Heart left ventricle (tissue), 16 donors: ENCODE data around the gene COPZ1. TPM values are rescaled to one million over a fixed set of nuclear protein-coding genes. Genes with fewer than 3 reads are reported as not detected.

Experiments used
- ATAC-seq, 4 donors: fragments of 200-7000 bp; cut with Tn5 transposase; one replicate each; pipeline ENCODE4 v1.9.1; 2020 to 2022; ENCODE audit warnings: moderate library complexity in 4 of 4, mild to moderate bottlenecking in 3 of 4, moderate number of reproducible peaks in 1 of 4
- DNase-seq, 5 donors: peaks; one replicate each; pipeline ENCODE4 v3.0.0-alpha.2; 2020
- H3K27ac ChIP-seq, 12 donors: fragments of 200-600 bp; sonication (generic) in 4 of 12; one replicate each; pipeline versions ENCODE4 v1.5.0 to v1.8.0; 2016 to 2022; ENCODE audit warnings: mild to moderate bottlenecking in 2 of 12
- H3K27me3 ChIP-seq, 9 donors: fragments of 200-600 bp; sonication (generic) in 2 of 9; one replicate each; pipeline versions ENCODE4 v1.5.1 to v1.8.0; 2016 to 2022; ENCODE audit warnings: mild to moderate bottlenecking in 3 of 9
- H3K36me3 ChIP-seq, 9 donors: fragments of 200-600 bp; sonication (generic) in 2 of 9; one replicate each; pipeline versions ENCODE4 v1.5.0 to v1.8.0; 2018 to 2022; ENCODE audit warnings: mild to moderate bottlenecking in 2 of 9
- H3K4me1 ChIP-seq, 12 donors: fragments of 200-600 bp; sonication (generic) in 4 of 12; one replicate each; pipeline versions ENCODE4 v1.5.0 to v1.8.0; 2016 to 2022; ENCODE audit warnings: mild to moderate bottlenecking in 3 of 12
- H3K4me3 ChIP-seq, 12 donors: fragments of 200-600 bp; sonication (generic) in 4 of 12; one replicate each; pipeline versions ENCODE4 v1.5.0 to v1.8.0; 2017 to 2022; ENCODE audit warnings: mild to moderate bottlenecking in 9 of 12, moderate library complexity in 4 of 12
- H3K9me3 ChIP-seq, 12 donors: fragments of 200-600 bp; sonication (generic) in 4 of 12; one replicate each; pipeline versions ENCODE4 v1.5.0 to v1.8.0; 2016 to 2022; ENCODE audit warnings: mild to moderate bottlenecking in 1 of 12
- POLR2A ChIP-seq, 2 donors: fragments of 450-650 bp; IDR thresholded peaks; one replicate each; pipeline ENCODE4 v1.6.1; 2017; ENCODE audit warnings: antibody characterized with exemption in 2 of 2, mild to moderate bottlenecking in 2 of 2, moderate library complexity in 2 of 2
- WGBS, 4 donors: extraction: QIAGEN DNeasy Blood & Tissue Kit in 2 of 4; methylation state at CpG; one replicate each; pipeline versions ENCODE4 v1.1.5 to v1.1.7; 2013 to 2018; 5-methylcytosine and 5-hydroxymethylcytosine counted together
- intact Hi-C, 10 donors: fragments of 100-400 bp; cut with DNase I; formaldehyde crosslinking; loops; one replicate each; pipeline versions ENCODE4 v1.11.1 to v1.14.2; 2022
- polyA plus RNA-seq, 2 donors: library from polyadenylated mRNA; stranded (reverse); fragments of 200-250 nt; gene quantifications; one replicate each; pipeline ENCODE4 v1.2.3, GENCODE V29; 2013
- total RNA-seq, 9 donors: library from RNA; depleted of rRNA in 2 of 9; stranded (reverse); fragments of >200 nt in 2 of 9; fragmentation: NEBNext Ultra II Directional in 3 of 9; extraction: Animal tissue kit (Norgen Biotek cat#: 25700) in 3 of 9; gene quantifications; one replicate each; pipeline versions ENCODE4 v1.1.0 to v1.2.4, GENCODE V29; 2016 to 2023
- TF ChIP-seq, protein P1 (sequence below), 12 donors: fragments of 200-600 bp; sonication (generic) in 4 of 12; IDR thresholded peaks; one replicate each; pipeline versions ENCODE4 v1.5.0 to v1.8.0; 2018 to 2022; ENCODE audit warnings: antibody characterized with exemption in 12 of 12, mild to moderate bottlenecking in 5 of 12
- donor health status: ischemic (EF 13 %, LVEDD 7.1; RV severe dilation, severe dysfunction).
- donor health status: healthy with polysubstance abuse.
- donor health status: DM: no; HTN: yes; CAD: no.
- donor health status: DM: no; HTN: no; CAD: no.
- donor health status: ischemic (EF 25% LVEDD 6.9; RV normal size, moderate dysfunction).
- donor health status: ischemic (EF 25% LVEDD 5.7; RV mildly dilated, moderate dysfunction).
- donor health status: healthy.
- donor health status: DM: yes; HTN: yes; CAD: no.
- donor health status: ischemic (EF 35%, LVEDD 5.7; RV mildly dilated, moderate dysfunction).
- donor health status: nonischemic (EF 11% LVEDD 7.7; RV severe dilation, severe dysfunction).
- donor health status: DM: yes; HTN: yes; CAD: no.
- donor health status: PGD.
- donor health status: ischemic (EF 29% LVEDD 5.4; RV normal size, mild dysfunction).
- donor health status: nonischemic (EF 23%, LVEDD 6.1; RV moderate dilation, normal function).

The COPZ1 gene
- total and polyA plus RNA-seq, 11 donors: 77.3 to 146 (median 125) TPM

- Histone ChIP-seq H3K4me1 (peaks cover 0 to 79% (median 44%) of the 10 kb centered on the region in 12 donors), H3K4me3 (peak overlapping the region in 1 of 12 donors; percentile 8), H3K9me3 (no peaks in the 10 kb centered on the region), H3K36me3 (peaks cover 0 to 4% (median 0%) of the 10 kb centered on the region in 9 donors), H3K27ac (peak overlapping the region in 11 of 12 donors; percentile 46 to 84 (median 74)), H3K27me3 (no peaks in the 10 kb centered on the region)
- peak in 3 of 4 donors; percentile 6 to 18 (median 11) for ATAC-seq
- peak; percentile 59 to 87 (median 73) for DNase-seq
- intact Hi-C loops: loop anchor here in 1 of 10 donors (10.0 kb wide), 1 partner anchor 367 kb away; the partner anchor contains the start of genes HOXC8 and HOXC9
- no peak for TF ChIP-seq POLR2A (IDR thresholded peaks at IDR 0.05)
- TF ChIP-seq, protein P1, sequence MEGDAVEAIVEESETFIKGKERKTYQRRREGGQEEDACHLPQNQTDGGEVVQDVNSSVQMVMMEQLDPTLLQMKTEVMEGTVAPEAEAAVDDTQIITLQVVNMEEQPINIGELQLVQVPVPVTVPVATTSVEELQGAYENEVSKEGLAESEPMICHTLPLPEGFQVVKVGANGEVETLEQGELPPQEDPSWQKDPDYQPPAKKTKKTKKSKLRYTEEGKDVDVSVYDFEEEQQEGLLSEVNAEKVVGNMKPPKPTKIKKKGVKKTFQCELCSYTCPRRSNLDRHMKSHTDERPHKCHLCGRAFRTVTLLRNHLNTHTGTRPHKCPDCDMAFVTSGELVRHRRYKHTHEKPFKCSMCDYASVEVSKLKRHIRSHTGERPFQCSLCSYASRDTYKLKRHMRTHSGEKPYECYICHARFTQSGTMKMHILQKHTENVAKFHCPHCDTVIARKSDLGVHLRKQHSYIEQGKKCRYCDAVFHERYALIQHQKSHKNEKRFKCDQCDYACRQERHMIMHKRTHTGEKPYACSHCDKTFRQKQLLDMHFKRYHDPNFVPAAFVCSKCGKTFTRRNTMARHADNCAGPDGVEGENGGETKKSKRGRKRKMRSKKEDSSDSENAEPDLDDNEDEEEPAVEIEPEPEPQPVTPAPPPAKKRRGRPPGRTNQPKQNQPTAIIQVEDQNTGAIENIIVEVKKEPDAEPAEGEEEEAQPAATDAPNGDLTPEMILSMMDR (IDR thresholded peaks at IDR 0.05): no peak
- 37 to 52% (median 39%) methylated on average over 4 to 5 of the region's 5 CpGs for WGBS, 4 donors
Observed at GRCh38 chr12:54371328-54372112, 46.6 kb downstream of the COPZ1 start.

DNA sequence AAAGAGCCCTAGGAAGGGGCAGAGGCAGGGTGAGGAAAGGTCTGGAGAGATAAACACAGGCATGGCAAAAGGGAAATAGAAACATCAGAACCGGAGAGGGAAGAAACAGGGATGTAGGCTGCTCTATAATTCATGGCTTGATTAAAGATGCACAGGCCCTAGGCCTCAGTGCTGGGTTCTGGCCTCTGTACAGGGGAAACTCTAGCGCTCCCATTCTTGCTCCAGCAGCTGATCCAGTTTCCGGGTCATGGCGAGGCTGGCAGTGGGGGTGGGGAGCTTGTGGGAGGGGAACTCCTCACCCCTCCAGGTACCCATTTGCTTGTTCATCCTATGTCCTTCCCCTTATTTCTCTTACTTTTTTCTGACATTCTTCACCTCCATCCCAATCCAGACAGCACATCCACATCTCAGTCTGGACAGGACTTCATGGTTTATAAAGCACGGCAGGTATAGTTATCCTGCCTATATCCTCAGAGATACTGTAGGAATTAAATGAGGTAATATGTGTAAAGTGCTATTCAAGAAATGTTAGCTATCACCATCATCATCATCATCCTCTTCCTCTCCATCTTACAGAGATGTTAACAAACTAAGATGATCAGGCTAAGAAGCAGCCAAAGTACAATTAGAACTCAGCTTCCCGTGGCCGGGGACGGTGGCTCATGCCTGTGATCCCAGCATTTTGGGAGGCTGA lies 47.3 kb downstream of the COPZ1 start:
- no peaks in the 10 kb centered on the region for H3K27me3 ChIP-seq
- no peaks in the 10 kb centered on the region for H3K9me3 ChIP-seq
- DNase-seq (peak in 2 of 5 donors; percentile 44 to 60), ATAC-seq (no peak)
- H3K27ac ChIP-seq: peak overlapping the region in 11 of 12 donors; percentile 46 to 84 (median 74)
- intact Hi-C loops: loop anchor here in 1 of 10 donors (10.0 kb wide), 1 partner anchor 367 kb away; the partner anchor contains the start of genes HOXC8 and HOXC9
- peaks cover 0 to 4% (median 0%) of the 10 kb centered on the region in 9 donors for H3K36me3 ChIP-seq
- no peak overlapping the region for H3K4me3 ChIP-seq
- 55 to 62% (median 58%) methylated on average over 8 of the region's 8 CpGs for WGBS, 4 donors
- TF ChIP-seq POLR2A (IDR thresholded peaks at IDR 0.05): no peak
- TF ChIP-seq, protein P1 (IDR thresholded peaks at IDR 0.05): no peak
- peaks cover 0 to 85% (median 46%) of the 10 kb centered on the region in 12 donors for H3K4me1 ChIP-seq

DNA sequence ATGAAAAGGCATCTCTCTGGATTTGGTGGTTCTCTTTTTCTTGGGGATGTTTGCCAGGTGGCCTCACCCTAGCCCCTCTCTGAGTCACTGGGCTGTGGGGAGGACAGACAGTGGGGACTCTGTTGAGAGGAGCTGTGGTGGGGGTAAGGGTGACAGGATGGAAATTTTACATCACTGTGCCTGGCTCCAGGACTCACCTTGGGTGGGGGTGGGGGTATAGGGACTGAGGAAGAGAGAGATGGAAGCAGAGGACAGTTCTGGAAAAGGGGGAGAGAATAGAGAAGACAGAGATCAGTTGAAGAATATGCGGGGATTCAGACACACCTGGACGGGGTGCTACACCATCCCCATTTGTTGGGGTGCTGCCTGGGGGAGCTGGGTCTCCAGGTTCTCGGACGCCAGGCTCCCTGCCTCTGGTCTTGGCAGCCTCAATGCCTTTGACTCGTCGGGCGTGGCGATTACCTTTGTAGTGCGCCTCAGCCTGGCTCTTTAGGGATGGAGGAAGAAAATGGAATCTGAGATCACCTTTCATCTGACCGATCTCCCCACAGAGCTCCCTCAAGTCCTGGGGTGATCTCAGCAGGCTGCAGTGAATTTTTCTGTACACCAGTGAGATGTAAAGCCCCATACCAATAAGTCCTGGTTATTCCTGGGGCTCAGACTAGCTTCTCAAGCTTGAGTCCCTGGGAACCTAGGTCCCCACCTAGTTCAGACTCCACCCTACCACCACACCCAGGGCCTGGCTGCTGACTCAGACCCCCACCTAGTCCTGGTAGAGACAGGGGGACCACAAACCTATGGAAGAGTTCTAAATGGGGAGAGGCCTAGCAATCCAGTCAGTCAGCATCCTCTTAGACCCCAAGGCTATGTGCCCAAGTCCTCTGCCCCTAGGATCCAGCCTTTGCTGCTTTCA lies 49.0 kb downstream of the COPZ1 start:
- WGBS, 4 donors: 91 to 96% (median 92%) methylated on average over 10 of the region's 10 CpGs
- ATAC-seq (no peak), DNase-seq (no peak)
- Histone ChIP-seq H3K27ac (peak overlapping the region in 11 of 12 donors; percentile 26 to 69 (median 63)), H3K36me3 (peaks cover 0 to 4% (median 0%) of the 10 kb centered on the region in 9 donors), H3K9me3 (no peaks in the 10 kb centered on the region), H3K4me3 (no peak overlapping the region), H3K4me1 (peaks cover 0 to 91% (median 47%) of the 10 kb centered on the region in 12 donors), H3K27me3 (no peaks in the 10 kb centered on the region)
- intact Hi-C loops: loop anchor here in 1 of 10 donors (10.0 kb wide), 1 partner anchor 369 kb away; the partner anchor contains the start of genes HOXC8 and HOXC9
- TF ChIP-seq, protein P1 (IDR thresholded peaks at IDR 0.05): no peak
- no peak for TF ChIP-seq POLR2A (IDR thresholded peaks at IDR 0.05)
